Activated CD8-positive, alpha-beta memory T cell treated with anti-CD3 and anti-CD28 coated beads for 4 hours (primary cell): ENCODE results near the gene MT4.
A peak's percentile ranks its signal among the peaks of the same experiment; 100 is the strongest.
"Not testable (repeated sequence)": the region's sequence is repeated elsewhere in the genome, so short reads cannot be mapped to it uniquely, and the experiment has no call there.

Source experiments
- DNase-seq, 2 donors: peaks; one replicate each; pipeline ENCODE4 v3.0.0-alpha.2; 2020; ENCODE audit warnings: low read depth in 2 of 2

MT4 gene

DNA sequence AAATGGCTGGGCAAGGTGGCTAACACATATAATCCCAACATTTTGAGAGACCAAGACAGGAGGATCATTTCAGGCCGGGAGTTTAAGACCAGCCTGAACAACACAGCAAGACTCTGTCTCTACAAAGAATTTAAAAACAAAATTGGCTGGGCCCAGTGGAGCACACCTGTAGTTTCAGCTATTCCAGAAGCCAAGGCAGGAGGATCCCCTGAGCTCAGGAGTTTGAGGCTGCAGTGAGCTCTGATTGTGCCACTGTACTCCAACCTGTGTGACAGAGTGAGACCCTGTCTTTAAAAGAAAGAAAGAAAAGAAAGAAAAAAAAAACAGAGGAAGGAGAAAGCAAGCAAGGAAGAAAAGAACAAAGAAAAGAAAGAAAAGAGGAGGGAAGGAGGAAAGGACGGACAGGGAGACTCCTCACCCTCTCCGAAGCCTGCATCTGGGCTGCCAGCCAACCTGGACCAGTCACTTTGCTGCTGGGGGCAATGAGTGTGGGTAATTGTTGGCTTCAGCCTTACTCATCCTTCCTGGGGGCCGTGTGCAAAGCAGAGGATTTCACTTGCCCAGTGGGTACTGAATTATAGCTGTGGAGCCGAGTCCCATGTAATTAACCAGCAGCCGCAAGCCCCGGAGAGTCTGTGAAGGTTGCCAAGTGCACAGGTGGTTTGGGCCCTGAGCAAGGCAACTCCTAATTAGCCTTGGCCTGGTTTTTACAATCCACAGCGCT, 6.7 kb upstream of the MT4 start:
- no peak for DNase-seq

DNA sequence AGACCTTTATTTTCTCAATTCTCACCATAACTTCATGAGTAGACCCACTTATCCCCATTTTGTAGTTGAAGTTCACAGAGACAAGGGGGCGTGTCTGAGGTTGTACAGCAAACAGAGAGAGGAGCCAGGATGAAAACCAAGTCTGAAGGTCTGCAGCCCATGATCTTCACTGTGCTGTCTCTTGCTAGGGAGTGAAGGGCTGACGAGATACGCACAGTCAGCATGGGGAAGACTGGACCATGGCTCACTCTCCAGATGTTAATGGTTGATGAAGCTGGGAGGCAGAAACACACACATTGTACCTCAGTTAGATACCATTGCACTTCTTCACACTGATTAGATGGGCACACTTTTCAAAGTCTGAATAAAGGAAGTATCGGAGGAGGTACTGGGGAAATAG, 5.8 kb upstream of the MT4 start:
- DNase-seq: no peak

DNA sequence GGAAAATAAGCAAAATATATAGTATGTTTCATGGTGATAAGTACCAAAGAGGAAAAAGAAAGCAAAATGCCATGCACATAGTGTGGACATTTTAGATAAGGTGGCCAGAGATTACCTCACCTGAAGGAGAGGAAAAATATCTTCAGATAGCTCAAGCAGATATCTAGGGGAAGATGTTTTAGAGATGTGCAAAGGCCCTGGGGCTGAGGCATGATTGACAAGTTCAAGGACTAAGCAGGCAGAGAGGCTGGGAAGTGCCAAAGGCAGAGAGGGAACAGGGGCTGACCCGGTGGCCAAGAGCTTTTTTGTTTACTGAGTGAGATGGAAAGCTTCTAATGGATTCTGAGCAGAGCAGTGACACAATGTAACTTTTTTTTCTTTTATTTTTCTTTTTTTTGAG, 4.4 kb upstream of the MT4 start:
- DNase-seq: no peak

DNA sequence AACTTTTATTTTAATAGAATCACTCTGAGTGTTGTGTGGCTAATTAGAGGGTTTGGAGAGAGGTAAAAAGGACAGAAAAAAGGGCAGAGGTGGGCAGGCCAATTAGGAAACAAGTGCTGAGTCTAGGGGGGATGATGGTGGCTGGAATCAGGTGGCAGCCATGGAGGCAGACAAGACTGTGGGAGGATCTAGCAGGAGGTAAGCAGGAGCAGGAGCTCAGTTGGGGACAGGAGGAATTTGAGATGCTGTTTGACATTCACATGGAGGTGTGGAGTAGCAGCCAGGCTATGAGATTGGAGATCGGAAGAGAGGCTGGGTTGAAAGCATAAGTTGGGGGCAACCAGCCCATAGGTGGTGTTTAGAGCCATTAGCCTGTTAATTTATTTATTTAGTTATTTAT, 3.7 kb upstream of the MT4 start:
- no peak for DNase-seq

DNA sequence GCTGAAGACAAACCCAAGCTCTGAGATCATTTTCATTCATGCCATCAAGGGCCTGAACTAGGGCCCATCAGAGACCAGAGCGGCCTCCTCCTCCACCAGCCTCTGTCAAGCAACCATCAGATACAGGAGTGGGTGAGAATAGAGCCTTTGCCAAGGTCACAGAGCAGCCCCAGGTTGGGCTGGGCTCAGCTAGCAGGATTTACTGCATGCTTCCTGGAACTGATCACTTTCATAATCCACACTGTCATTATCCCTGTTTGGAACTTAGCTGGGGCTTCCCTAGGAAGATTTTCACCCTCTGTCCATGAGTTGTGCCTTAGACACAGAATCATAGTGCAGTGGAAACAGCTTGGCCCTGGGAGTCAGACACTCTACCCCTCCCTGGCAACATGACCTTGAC, 5.1 kb downstream of the MT4 start:
- DNase-seq: no peak

DNA sequence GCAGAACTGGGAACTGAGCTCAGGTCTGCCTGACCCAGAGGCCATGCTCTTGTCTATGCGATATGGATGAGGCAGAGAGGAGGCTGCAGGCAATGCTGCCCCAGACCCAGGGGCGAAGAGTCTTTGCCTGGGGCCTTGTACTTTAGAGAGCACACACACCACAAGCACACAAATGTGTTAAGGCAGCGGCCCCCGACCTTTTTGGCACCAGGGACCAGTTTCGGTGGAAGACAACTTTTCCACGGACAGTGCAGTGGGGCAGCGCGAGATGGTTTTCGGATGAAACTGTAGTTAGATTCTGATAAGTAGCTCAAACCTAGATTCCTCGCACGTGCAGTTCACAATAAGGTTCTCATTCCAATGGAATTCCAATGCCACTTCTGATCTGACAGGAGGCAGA, 6.7 kb downstream of the MT4 start:
- no peak for DNase-seq

DNA sequence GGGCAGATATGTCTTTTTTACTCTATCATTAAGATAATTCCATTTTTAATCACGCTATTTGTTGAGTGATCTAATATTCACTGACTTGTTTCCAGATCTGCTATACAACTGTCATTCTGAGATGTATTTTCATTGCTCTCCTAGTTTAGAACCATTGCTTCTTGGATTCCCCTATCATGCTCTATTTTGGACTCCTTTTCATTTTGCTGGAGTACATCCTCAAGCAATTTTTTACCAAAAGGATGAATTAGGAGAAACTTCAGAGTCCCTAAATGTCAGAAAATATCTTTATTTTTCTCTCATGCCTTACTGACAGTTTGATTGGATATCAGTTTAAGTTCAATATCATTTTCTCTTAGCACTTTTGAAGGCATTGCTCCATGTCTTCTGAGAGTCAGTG, 9.8 kb downstream of the MT4 start:
- no peak for DNase-seq

DNA sequence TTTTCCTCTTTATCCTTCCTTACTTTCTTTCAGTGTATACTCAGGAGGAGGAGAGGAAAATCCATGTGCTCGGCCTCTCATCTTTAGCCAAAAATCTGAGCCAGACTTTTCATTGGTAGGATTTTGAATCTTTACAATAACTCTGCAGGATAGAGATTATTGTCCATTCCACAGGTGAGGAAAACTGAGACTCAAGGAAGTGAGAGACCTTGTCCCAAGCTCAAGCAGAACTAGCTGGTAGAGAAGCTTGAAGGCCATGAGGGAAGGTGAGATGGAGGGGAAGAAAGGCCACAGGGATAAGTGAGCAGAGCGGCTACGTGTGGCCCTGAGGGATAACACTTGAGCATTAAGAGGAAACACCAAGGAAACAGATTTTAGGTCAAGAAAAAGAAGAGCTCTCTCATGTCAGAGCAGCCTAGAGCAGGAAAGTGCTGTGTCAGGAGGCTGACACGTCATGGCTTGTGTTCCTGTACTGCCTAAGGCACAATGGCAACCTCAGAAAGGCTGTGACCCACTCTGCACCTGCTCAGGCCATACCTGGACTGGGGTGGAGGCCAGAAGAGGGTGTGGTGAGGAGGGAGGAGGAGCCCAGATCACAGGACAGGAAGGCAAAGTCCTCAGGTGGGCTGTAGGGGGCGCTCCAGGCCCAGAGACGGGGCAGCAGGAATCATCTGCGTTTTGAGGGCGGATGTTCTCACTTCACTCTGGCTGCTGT, 11.9 kb downstream of the MT4 start:
- DNase-seq: peak; percentile 50 to 73

DNA sequence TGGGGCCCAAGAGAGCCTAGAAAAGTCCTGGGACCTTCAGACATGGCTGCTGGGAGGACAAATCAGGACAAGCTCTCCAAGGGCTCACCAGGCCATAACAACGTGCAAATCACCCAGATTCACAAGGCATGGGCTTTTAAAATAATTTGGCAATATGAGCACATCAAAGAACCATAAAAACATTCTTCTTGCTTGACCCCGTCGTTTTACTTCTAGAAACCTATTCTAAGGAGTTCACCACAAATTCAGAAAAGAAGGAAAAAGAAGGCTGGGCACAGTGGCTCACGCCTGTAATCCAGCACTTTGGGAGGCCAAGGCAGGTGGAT, 12.4 kb downstream of the MT4 start:
- DNase-seq: no peak

DNA sequence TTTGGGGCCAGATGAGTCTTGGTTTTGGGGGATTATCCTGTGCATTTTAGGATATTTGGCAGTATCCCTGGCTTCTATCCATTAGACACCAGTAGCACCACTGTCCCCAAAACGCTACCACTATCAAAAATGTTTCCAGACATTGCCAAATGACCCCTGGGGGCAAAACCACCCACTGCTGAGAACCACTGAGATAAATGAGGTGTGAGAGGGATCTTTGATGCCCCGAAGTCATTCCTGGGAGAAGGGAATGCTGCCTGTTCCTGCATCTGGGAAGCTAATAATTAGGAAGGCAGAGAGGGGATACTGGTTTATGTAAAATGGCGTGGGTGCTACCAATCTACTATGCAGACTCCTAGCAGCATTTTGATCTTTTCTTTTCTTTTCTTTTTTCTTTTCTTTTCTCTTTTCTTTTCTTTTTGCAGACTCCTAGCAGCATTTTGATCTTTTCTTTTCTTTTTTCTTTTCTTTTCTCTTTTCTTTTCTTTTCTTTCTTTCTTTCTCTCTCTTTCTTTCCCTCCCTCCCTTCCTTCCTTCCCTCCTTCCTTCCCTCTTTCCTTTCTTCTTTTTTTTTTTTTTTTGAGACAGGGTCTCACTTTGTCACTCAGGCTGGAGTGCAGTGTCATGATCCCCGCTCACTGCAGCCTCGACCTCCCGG, 15.6 kb downstream of the MT4 start:
- DNase-seq: no peak

DNA sequence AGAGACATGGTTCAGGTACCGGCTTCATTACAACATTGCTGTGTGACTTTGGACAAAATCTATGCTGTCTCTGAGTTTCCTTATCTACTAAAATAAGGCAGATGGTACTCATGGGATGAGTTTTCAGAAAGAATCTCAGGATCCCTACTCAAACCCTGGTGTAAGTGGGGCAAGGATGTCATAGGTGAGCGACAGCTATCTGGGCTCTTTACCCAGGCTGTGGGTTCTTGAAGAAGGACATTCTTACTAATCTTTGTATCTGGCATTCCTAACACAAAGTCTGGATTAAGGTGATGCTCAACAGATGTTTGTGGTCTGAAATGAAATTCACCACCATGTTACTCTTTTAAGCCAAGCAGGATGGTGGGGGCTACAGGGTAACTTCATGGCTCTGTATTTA, 18.0 kb downstream of the MT4 start:
- not testable (repeated sequence) for DNase-seq

DNA sequence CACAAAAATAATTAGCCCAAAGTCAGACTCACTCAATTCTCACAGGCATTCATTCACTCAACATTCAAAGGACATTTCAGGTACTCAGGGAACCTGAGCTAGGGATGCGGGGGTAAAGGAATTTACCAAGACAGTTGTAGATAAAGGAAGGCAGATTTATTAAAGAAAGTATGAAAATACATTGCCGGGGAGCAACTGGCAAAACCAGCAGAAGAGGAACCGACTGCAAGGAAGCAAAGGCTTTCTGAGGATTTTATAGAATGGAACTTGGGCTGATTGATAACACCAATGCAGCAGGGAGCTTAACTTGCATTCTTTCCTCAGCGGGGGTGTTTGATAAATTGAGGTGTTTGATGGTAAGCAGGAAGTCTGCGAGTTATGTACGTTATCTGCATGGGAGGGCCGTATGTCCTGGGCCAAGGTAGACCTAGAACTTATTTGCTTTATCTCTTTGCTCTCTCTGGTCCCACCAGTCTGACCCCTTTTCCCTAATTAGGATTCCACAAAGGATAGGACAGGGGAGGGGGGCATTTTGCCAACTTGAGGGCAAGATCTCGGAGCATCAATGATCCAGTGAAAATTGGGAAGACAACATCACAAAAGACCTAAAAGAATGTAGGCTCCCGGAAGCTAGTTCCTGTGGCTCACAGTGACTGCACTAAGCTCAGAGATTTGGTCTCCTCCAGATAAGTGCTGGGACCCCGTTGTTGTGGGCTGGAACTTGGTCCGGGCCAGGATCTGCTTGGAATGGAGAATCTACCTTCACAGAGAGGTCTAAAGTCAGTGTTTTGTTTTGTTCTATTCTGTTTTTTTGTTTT, 18.7 kb downstream of the MT4 start:
- no peak for DNase-seq

DNA sequence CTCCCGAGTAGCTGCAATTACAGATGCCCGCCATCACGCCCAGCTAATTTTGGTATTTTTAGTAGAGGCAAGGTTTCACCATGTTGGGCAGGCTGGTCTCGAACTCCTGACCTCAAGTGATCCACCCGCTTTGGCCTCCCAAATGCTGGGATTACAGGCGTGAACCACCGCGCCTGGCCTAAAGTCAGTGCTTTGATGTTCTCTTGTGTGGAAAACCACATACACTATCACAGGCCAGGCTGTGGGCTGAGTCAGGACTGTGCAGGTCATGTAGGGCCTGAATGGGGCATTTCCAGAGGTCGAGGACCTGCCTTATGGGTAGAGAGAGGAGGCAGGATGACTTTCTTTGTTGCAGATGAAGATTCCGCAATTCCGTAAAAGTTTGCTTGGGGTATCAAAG, 19.4 kb downstream of the MT4 start:
- DNase-seq: no peak

DNA sequence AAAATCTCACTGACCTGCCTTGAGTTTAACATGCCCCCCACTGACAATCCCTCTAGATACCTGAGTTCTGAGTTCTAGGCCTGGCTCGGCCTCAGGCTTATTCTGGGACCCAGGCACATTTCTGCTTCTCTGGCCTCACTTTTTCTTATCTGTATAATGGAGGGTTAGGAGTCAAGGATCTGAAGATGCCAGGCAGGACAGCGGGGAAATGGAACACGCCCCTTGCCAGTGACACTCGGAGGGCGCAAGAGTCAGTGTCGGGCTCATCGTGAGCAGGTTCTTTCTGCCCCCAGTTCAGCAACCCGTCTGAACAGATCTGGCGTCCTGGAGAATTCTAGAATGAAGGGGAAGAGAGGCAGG, 23.9 kb downstream of the MT4 start:
- no peak for DNase-seq

DNA sequence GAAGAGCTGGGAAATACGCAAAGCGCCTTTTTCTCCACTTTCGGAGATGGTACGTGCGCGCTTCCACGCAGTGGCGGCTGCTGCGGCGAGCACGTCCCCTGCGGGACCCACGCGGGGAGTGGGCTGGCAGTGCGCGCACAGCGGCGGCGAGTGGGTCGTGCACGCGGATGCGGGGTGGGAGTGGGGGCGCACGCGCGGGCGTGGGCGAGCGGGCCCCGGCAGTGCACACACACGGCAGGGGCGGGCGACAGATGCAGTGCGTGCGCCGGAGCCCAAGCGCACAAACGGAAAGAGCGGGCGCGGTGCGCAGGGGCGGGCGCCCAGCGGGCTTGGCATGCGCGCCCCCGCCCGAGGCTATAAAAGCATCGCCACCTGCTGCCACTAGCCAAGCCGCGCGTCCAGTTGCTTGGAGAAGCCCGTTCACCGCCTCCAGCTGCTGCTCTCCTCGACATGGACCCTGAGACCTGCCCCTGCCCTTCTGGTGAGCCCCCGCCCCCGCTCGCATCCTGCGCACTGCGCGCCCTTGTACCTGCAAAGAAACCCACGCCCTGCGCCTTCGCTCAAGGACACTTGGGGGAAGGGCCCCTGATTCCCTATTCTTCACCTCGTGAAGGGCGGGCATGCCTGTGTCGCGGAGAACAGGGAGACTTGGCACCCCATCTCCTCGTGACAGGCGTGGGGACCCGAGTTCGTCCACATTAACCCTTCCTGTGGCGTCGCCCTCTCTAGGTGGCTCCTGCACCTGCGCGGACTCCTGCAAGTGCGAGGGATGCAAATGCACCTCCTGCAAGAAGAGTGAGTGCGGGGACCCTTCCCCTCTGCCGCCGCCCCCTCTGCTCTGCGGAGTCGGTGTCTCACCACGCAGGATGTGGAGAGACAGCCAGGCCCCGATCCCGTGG, 24.5 kb downstream of the MT4 start, which contains the start of gene MT3:
TSS of gene MT3 (plus strand) at position 388 of the 899 bp plus-strand sequence. CDS start at position 451, 63 bp downstream.
- DNase-seq: no peak

DNA sequence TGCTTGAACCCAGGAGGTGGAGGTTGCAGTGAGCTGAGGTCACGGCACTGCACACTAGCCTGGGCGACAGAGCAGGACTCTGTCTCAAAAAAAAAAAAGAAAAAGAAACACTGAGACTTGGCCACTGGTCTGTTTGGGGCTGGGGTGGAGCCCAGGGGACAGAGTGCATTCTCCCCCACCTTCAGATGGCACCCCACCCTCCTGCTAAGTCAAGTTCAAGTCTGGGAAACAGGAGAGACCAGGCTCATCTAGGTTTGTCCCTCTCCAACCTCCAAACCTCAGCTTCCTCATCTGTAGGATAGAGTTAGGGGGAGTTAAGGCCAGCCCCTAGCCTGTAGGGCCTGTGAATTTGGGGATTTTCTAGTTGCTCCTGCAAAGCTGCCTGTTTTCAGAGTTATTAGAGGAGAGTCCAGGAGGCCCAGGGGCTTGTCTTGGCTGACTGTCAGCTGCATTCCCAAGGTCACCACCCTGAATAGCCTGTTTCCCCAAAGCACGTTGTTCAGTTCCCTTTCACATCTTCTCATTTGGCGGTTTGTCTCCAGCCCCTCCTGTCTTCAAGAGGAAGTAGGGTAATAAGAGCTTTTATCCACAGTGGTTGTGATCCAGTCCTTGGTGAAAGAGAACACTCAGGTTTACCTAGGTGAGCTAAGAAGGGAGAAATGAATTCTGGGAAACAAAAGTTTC, 26.6 kb downstream of the MT4 start:
- no peak for DNase-seq

DNA sequence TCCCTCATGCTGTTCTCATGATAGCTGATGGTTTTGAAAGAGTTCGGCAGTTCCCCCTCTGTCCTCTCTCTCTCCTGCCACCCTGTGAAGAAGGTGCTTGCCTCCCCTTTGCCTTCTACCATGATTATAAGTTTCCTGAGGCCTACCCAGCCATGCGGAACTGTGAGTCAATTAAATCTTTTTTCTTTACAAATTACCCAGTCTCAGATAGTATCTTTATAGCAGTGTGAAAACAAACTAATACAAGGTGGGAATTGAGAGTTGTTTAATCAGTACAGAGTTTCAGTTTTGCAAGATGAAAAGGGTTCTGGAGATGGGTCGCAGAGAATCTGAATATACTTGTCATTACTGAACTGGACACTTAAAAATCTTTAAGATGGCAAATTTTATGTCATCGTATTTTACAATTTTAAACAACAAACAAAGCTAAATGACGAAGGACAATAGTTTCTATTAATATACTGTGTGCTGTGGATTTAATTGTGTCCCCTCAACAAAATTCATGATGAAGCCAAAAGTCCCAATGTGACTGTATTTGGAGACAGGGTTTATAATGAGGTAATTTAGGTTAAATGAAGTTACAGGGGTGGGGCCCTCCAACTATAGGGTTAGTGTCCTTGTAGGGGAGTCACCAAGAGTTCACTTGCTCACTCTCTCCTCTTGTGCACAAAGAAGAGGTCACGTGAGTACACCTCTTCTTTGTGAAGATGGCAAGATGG, 28.9 kb downstream of the MT4 start:
- no peak for DNase-seq

DNA sequence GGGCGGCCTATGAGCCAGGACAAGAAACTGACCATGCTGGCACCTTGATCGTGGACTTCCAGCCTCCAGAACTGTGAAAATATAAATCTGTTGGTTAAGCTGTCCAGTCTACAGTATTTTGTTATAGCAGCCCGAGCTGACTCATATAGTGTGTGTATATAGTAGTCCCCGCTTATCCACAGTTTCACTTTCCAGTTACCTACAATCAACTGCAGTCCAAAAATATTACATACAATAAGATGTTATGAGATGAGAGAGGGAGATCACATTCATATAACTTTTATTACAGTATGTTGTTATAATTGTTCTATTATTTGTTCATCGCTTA, 29.4 kb downstream of the MT4 start:
- no peak for DNase-seq

DNA sequence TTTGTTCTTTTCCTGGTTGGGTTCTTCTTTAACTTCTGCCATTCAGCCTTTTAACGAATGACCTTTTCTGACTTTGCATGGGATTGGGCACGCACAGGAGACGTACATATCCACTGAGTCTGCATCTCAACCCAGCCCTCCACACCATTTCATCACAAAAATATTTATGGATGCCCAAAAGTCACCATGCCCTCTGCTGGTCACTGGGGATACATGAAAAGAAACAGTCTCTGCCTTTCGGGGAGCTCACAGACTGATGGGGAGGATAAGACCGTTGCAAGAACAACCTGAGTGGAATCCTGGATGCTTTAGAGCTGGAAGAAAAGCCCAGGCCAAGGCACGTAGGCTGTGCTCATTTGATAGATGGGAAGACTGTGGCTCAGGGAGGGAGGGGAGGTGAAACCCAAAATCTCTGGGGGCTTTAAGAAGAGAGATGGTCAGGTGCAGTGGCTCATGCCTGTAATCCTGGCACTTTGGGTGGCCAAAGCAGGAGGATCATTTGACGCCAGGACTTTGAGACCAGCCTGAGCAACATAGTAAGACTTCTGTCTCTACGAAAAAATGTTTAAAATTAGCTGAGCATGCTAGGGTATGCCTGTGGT, 35.6 kb downstream of the MT4 start:
- no peak for DNase-seq

DNA sequence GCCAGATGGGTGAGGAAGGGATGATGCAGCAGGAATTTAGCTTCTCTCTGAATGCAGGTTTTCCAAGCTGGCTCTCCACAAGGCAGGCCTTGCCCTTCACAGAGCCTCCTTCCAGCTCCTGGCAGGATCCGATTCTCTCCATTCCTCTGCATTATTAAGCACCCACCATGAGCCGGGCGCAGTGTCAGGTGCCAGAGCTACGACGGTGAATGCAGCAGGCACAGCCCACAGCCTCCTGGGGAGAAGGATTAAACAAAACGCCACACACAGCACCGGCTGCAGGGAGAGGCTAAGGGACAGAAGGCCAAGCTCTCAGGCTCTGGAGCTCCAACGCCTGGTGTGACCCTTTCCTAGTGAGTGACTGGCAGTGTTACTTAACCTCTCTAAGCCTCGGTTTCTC, 36.5 kb downstream of the MT4 start:
- DNase-seq: no peak
